GM12892 (cell line): ENCODE results near the gene OXSR1.

Source experiments
- POLR2A ChIP-seq: IDR thresholded peaks from 2 replicates; pipeline ENCODE4 v1.6.1; 2011; ENCODE audit warnings: low read depth, low read length, control low read depth
- POLR2AphosphoS5 ChIP-seq: IDR thresholded peaks from 2 replicates; pipeline ENCODE4 v1.6.1; 2011; ENCODE audit warnings: low read depth, low read length, control low read depth
- TAF1 ChIP-seq: IDR thresholded peaks from 2 replicates; pipeline ENCODE4 v1.6.1; 2011; ENCODE audit warnings: low read depth, mild to moderate bottlenecking, control low read depth, low read length, borderline replicate concordance

DNA sequence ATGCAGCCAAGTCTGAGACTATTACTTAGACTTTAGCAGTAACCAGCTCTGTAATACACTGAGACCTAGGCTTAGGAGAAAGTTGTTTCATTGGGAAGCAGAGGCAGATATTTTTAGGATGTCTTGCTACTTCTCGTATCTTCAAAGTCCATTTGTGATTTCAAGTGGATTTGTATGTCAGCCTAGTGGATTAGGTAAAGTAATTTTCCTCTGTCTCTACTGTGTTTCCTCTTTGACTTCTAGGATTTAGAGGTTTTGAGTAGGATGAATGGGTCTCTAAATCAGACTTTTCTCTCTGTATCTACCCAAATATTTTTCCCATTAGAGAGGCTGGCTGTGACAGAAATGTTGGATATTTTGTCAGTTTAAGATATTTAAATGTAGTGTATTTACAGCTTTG, 46.8 kb downstream of the OXSR1 start:
- TF ChIP-seq POLR2AphosphoS5 (no peak), TAF1 (no peak), POLR2A (no peak)
